K562 (cell line): ENCODE measurements around the gene SPRTN. TPM values are rescaled to one million over a fixed set of nuclear protein-coding genes. Genes with fewer than 3 reads are reported as not detected.
A peak's percentile ranks its signal among the peaks of the same experiment; 100 is the strongest.

Source experiments
- FOS ChIP-seq: IDR thresholded peaks from 3 replicates; pipeline ENCODE4 v1.6.1; 2011; ENCODE audit not compliant: insufficient read length; ENCODE audit errors: extremely low read depth
- HDAC2 ChIP-seq: fragments of 450-650 bp; IDR thresholded peaks from 2 replicates; pipeline ENCODE4 v1.6.1; 2016; ENCODE audit warnings: mild to moderate bottlenecking
- HDGF ChIP-seq: fragments of 450-650 bp; IDR thresholded peaks from 2 replicates; pipeline ENCODE4 v1.6.1; 2016
- KDM5B ChIP-seq: fragments of 200-600 bp; sonication (generic); IDR thresholded peaks from 2 replicates; pipeline ENCODE4 v1.6.1; 2012; ENCODE audit warnings: low read depth, mild to moderate bottlenecking, moderate library complexity, low read length, control low read depth, inconsistent platforms; ENCODE audit not compliant: insufficient replicate concordance
- LEF1 ChIP-seq: fragments of 450-650 bp; IDR thresholded peaks from 2 replicates; pipeline ENCODE4 v1.6.1; 2016; ENCODE audit warnings: mild to moderate bottlenecking
- MYBL2 ChIP-seq, 2 experiments: fragments of 450-650 bp in 1 of 2; sonication (generic) in 1 of 2; formaldehyde crosslinking in 1 of 2; IDR thresholded peaks; 2 replicates each; pipeline versions ENCODE4 v1.6.1 to v1.8.1; 2017 to 2022; ENCODE audit warnings: borderline replicate concordance in 1 of 2, inconsistent platforms in 1 of 2, low read depth in 1 of 2, mild to moderate bottlenecking in 1 of 2, missing genetic modification reagents in 1 of 2, moderate library complexity in 1 of 2
- NFE2 ChIP-seq: IDR thresholded peaks from 2 replicates; pipeline ENCODE4 v1.6.1; 2014; ENCODE audit warnings: antibody characterized with exemption, low read depth
- RAD51 ChIP-seq: fragments of 450-650 bp; IDR thresholded peaks from 2 replicates; pipeline ENCODE4 v1.7.1; 2016; ENCODE audit warnings: low read depth, mild to moderate bottlenecking, borderline replicate concordance
- RBFOX2 ChIP-seq: fragments of 200-400 bp; formaldehyde crosslinking; IDR thresholded peaks from 2 replicates; pipeline ENCODE4 v1.6.1; 2017; ENCODE audit warnings: low read depth, mild to moderate bottlenecking, low read length, moderate library complexity
- REST ChIP-seq, 2 experiments: fragments of 450-650 bp; formaldehyde crosslinking in 1 of 2; IDR thresholded peaks; 2 replicates each; pipeline versions ENCODE4 v1.4.0 to v1.6.1; 2014 to 2020; ENCODE audit warnings: mild to moderate bottlenecking in 2 of 2, borderline replicate concordance in 1 of 2, low read depth in 1 of 2
- RFX5 ChIP-seq: IDR thresholded peaks from 2 replicates; pipeline ENCODE4 v1.6.1; 2011; ENCODE audit warnings: low read depth, mild to moderate bottlenecking, improper control_type of control experiment, low read length
- USF2 ChIP-seq: sonication (generic); formaldehyde crosslinking; IDR thresholded peaks from 2 replicates; pipeline ENCODE4 v1.5.0; 2020; ENCODE audit warnings: missing genetic modification reagents
- ZNF121 ChIP-seq: sonication (generic); formaldehyde crosslinking; conservative IDR thresholded peaks from 2 replicates; pipeline ENCODE4 v1.8.0; 2022; ENCODE audit warnings: missing genetic modification reagents
- ZNF277 ChIP-seq: fragments of 250-450 bp; sonication (Bioruptor Pico); IDR thresholded peaks from 2 replicates; pipeline ENCODE4 v1.8.0; 2022; ENCODE audit warnings: inconsistent platforms, mild to moderate bottlenecking, moderate library complexity, borderline replicate concordance
- ZNF3 ChIP-seq: fragments of 250-450 bp; sonication (Bioruptor Pico); IDR thresholded peaks from 2 replicates; pipeline ENCODE4 v1.5.0; 2021; ENCODE audit warnings: mild to moderate bottlenecking, moderate library complexity
- ZZZ3 ChIP-seq: fragments of 450-650 bp; IDR thresholded peaks from 2 replicates; pipeline ENCODE4 v1.6.1; 2016; ENCODE audit warnings: antibody characterized with exemption, mild to moderate bottlenecking, moderate library complexity
- polyA plus RNA-seq, 8 experiments: library from polyadenylated mRNA; depleted of rRNA in 4 of 8; stranded (reverse) in 5 of 8; unstranded in 3 of 8; fragments of >200 nt; fragmentation: Nextera tagmentation in 2 of 8; fragmentation: Illumina TruSeq in 1 of 8; extraction: Ambion mirVana in 2 of 8; extraction: Trizol in 1 of 8; gene quantifications; 2 replicates each; pipeline versions ENCODE4 v1.2.1 to v1.2.3, GENCODE V29; 2011 to 2014; ENCODE audit warnings: inconsistent platforms in 1 of 8, missing spikeins in 1 of 8
- total RNA-seq, 7 experiments: library from RNA; depleted of rRNA in 6 of 7; stranded (reverse); fragments of >200 nt in 6 of 7; fragmentation: Illumina TruSeq in 2 of 7; extraction: Trizol in 2 of 7; gene quantifications; 2 replicates each; pipeline versions ENCODE4 v1.2.1 to v1.2.3, GENCODE V29; 2011 to 2021; ENCODE audit warnings: low replicate concordance in 1 of 7

Gene SPRTN
- total and polyA plus RNA-seq, 9 of the 15 experiments (the other 6 are each of a cell fraction or from before 2014, with no cell fraction given), result 8.1 to 32.5 (median 21.2) TPM

- no peak for TF ChIP-seq REST (IDR thresholded peaks at IDR 0.05; ENCODE audit: borderline replicate concordance)
- peak; percentile 54 for TF ChIP-seq REST (CRISPR knock-in tag; IDR thresholded peaks at IDR 0.05; ENCODE audit: low read depth)
- TF ChIP-seq RBFOX2, result peak; percentile 92
- no peak for TF ChIP-seq ZNF121
- no peak for TF ChIP-seq RAD51
- TF ChIP-seq NFE2, result peak; percentile 70
- TF ChIP-seq RFX5, result no peak
- TF ChIP-seq FOS, result no peak
- TF ChIP-seq HDAC2, result peak; percentile 74
- TF ChIP-seq MYBL2 (IDR thresholded peaks at IDR 0.05; ENCODE audit: low read depth), result peak; percentile 60; the same call in 1 of the 2 replicates
- TF ChIP-seq MYBL2 (CRISPR knock-in tag; IDR thresholded peaks at IDR 0.05; ENCODE audit: borderline replicate concordance), result no peak
- TF ChIP-seq ZNF277 (CRISPR knock-in tag), result 0 out of 2 replicates have a peak, but pooled peaks have one; percentile 64
- TF ChIP-seq ZNF3 (CRISPR knock-in tag), result no peak
- peak; percentile 95 for TF ChIP-seq KDM5B
- TF ChIP-seq USF2 (CRISPR knock-in tag), result no peak
- no peak for TF ChIP-seq HDGF
- no peak for TF ChIP-seq ZZZ3
- no peak for TF ChIP-seq LEF1
Observed at GRCh38 chr1:231337472-231338269, 422 bp upstream of the SPRTN start, which contains the start of gene EXOC8 (continued).
